Activated T-cell treated with anti-CD3 and anti-CD28 coated beads, Interleukin-2, amount 50 U/mL, for 4 hours (primary cell): ENCODE measurements around the gene VCL. TPM values are rescaled to one million over a fixed set of nuclear protein-coding genes. Genes with fewer than 3 reads are reported as not detected.
A peak's percentile ranks its signal among the peaks of the same experiment; 100 is the strongest.

ENCODE experiments used
- ATAC-seq, 2 donors: fragments of 200-7000 bp; cut with Tn5 transposase; one replicate each; pipeline ENCODE4 v1.10.0; 2021
- DNase-seq: peaks from one replicate; pipeline ENCODE4 v3.0.0-alpha.2; 2020
- H3K27me3 Mint-ChIP-seq: one replicate; pipeline ENCODE4 v1.8.0; 2021; ENCODE audit warnings: low read depth, mixed read lengths
- H3K36me3 Mint-ChIP-seq: one replicate; pipeline ENCODE4 v1.8.0; 2022; ENCODE audit warnings: mixed read lengths; ENCODE audit not compliant: insufficient read depth
- H3K4me1 Mint-ChIP-seq: one replicate; pipeline ENCODE4 v1.8.0; 2021; ENCODE audit warnings: low read depth, mixed read lengths
- H3K4me3 Mint-ChIP-seq: one replicate; pipeline ENCODE4 v1.8.0; 2021; ENCODE audit warnings: mild to moderate bottlenecking, moderate library complexity, mixed read lengths
- H3K9me3 Mint-ChIP-seq: one replicate; pipeline ENCODE4 v1.8.0; 2021; ENCODE audit warnings: mixed read lengths
- total RNA-seq, 3 donors: library from RNA; stranded (reverse); gene quantifications; one replicate each; pipeline ENCODE4 v1.2.1, GENCODE V29; 2021

Gene VCL
- total RNA-seq, 3 donors from 2014 or later, result 12.4 to 16.3 (median 14.7) TPM

- peaks cover 41% of the 10 kb centered on the region for H3K4me1 Mint-ChIP-seq
- H3K4me3 Mint-ChIP-seq, result no peak overlapping the region
- H3K9me3 Mint-ChIP-seq, result no peaks in the 10 kb centered on the region
- H3K27me3 Mint-ChIP-seq, result no peaks in the 10 kb centered on the region
- H3K36me3 Mint-ChIP-seq, result peaks cover 9% of the 10 kb centered on the region
- ATAC-seq, result no peak
- no peak for DNase-seq
These were observed 154.2 kb downstream of the VCL start for GRCh38 chr10:74151879-74152722.

DNA sequence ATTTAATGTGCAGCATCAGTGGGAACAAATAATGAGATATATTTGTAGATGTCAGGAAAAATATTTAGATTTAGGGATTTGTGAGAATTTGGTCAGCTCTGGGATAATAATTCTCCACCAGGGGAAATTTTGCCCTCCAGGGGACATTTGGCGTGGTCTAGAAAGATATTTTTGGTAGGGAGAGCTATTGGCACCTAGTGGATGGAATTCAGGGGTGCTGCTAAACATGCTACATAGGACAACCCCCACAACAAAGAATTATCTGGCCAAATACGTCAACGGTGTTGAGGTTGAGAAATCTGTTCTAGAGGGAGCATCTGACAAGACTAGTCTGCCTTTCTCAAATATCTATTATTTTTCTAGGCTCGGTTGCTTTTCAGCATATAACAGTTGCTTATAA is 155.2 kb downstream of the VCL start:
- H3K4me3 Mint-ChIP-seq, result peak overlapping the region; percentile 8
- no peaks in the 10 kb centered on the region for H3K27me3 Mint-ChIP-seq
- H3K9me3 Mint-ChIP-seq, result no peaks in the 10 kb centered on the region
- no peak for DNase-seq
- peaks cover 5% of the 10 kb centered on the region for H3K36me3 Mint-ChIP-seq
- H3K4me1 Mint-ChIP-seq, result peaks cover 35% of the 10 kb centered on the region
- no peak for ATAC-seq

DNA sequence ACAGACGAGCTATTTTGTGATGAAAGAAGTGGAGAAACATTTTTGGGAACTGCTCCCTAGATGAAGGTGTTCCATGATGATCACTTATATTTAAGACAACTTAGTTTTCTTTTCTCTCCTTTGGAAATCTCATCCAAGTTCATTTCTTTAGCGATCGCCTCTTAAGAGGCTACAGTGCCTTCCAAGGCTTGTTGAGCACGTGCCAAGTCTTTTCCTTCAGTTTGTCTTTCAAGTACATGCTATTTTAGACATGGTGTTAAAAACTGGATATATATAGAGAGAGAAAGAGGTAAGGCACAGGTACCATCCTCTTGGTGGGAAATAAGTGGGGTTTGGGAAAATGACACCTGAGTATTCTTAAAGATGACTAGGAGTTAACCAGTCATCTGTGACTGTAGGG is 155.8 kb downstream of the VCL start:
- no peaks in the 10 kb centered on the region for H3K9me3 Mint-ChIP-seq
- H3K36me3 Mint-ChIP-seq, result peaks cover 5% of the 10 kb centered on the region
- no peak overlapping the region for H3K4me3 Mint-ChIP-seq

DNA sequence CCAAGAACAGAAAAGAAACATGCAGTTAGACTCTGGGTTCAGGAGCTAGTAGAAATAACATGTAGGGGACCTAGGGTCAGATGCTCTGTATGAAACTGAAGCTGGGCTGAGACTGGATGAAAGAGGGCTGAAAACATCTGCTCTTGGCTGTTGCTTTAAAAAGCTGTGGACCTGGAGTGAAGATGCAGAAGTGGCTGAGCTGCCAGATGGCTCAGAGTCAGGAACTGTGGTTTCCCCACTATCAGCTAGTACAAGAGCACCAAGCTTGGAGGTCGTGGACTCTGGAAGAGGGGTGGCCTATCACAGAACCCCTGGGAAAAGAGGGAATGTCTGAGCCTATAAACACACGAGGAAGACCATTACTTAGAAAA is 159.0 kb downstream of the VCL start:
- Mint-ChIP-seq H3K4me3 (no peak overlapping the region), H3K27me3 (no peaks in the 10 kb centered on the region), H3K9me3 (no peaks in the 10 kb centered on the region), H3K36me3 (peaks cover 9% of the 10 kb centered on the region), H3K4me1 (peaks cover 28% of the 10 kb centered on the region)
- ATAC-seq, result no peak
- DNase-seq, result no peak

More for the DNA sequence above, 155.8 kb downstream of the VCL start:
- Mint-ChIP-seq H3K27me3 (no peaks in the 10 kb centered on the region), H3K4me1 (peaks cover 29% of the 10 kb centered on the region)
- ATAC-seq (no peak), DNase-seq (no peak)

DNA sequence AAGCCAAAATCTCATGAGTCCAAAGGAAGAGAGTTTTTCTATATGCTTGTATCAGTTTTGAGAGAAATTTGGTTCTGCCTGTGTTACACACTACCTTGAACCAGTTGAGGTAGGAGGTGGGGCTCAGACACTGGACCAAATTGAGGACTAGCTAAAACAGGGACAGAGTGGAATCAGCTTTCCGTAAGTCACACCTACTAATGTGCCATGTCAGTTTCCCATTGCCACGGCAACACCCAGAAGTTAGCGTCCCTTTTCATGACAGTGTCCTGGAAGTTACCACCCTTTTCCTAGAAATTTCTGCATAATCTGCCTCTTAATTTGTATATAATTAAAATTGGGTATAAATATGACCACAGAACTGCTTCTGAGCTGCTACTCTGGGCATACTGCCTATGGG is 162.1 kb downstream of the VCL start:
- Mint-ChIP-seq H3K27me3 (no peaks in the 10 kb centered on the region), H3K9me3 (no peaks in the 10 kb centered on the region), H3K4me1 (peaks cover 17% of the 10 kb centered on the region), H3K4me3 (no peak overlapping the region), H3K36me3 (peaks cover 7% of the 10 kb centered on the region)
- ATAC-seq (no peak), DNase-seq (no peak)

- ATAC-seq (no peak), DNase-seq (no peak)
- Mint-ChIP-seq H3K27me3 (no peaks in the 10 kb centered on the region), H3K36me3 (peaks cover 7% of the 10 kb centered on the region), H3K4me3 (no peak overlapping the region), H3K9me3 (no peaks in the 10 kb centered on the region), H3K4me1 (peaks cover 15% of the 10 kb centered on the region)
These were observed 165.6 kb downstream of the VCL start for GRCh38 chr10:74163319-74164068.

DNA sequence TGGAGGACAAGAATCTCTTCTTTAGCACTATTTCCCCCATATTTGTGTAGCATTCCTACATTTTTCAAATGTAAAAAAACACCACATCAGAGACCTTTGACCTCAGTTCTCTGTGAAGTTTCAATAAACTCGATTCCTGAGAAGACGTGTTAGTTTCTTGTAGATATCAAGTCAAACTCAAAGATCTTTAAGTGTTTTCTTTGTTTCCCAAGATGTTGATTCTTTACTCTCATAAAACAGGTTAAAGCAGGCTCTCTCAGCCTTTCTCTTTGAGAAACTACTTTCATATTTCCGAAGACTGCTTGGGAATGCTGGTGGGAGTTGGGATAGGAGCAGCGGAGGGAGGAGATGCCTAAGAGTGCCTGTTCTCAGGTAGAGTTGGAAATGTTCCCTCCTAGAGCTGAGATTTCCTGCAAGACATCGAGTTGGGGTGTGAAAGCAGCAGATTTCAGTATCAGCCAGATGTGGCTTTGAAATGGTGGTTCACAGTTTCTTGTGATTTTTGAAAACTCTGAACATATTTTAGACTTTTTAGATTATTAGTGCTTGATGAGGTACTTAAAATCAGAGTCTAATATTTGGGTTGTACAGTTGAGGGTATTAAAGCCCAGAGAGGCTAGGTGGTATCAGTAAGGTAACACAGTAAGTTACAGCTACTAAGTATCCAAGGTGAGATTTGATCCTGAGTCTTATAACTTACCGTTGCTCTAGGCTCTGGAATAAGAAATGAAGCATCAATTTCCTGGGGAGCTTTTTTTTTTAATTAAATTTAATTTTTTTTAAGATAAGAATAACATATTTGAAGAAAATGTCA is 167.0 kb downstream of the VCL start:
- peaks cover 18% of the 10 kb centered on the region for H3K4me1 Mint-ChIP-seq
- no peak overlapping the region for H3K4me3 Mint-ChIP-seq
- no peak for ATAC-seq

DNA sequence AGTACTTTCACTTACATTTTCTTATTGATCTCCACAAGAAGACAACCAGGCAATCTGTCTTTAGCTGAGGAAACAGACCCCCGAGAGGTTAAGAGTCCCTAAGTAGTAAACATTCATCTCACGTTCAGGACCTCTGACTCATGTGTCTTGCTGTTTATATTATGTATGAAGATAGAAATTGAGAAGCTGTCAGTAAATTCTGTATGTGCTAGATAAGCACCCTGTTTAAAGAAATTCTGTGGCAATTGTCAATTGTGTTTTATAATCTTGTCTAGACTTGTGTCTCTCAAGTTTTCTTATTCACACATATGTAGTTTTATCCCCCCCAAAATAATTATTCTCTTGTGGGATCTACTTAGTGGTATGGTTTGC is 167.6 kb downstream of the VCL start:
- ATAC-seq (no peak), DNase-seq (no peak)
- Mint-ChIP-seq H3K4me1 (peaks cover 18% of the 10 kb centered on the region), H3K4me3 (no peak overlapping the region), H3K27me3 (no peaks in the 10 kb centered on the region), H3K36me3 (peaks cover 5% of the 10 kb centered on the region), H3K9me3 (no peaks in the 10 kb centered on the region)

More for the DNA sequence above, 167.0 kb downstream of the VCL start:
- no peaks in the 10 kb centered on the region for H3K27me3 Mint-ChIP-seq
- no peaks in the 10 kb centered on the region for H3K9me3 Mint-ChIP-seq
- no peak for DNase-seq
- H3K36me3 Mint-ChIP-seq, result peaks cover 5% of the 10 kb centered on the region

DNA sequence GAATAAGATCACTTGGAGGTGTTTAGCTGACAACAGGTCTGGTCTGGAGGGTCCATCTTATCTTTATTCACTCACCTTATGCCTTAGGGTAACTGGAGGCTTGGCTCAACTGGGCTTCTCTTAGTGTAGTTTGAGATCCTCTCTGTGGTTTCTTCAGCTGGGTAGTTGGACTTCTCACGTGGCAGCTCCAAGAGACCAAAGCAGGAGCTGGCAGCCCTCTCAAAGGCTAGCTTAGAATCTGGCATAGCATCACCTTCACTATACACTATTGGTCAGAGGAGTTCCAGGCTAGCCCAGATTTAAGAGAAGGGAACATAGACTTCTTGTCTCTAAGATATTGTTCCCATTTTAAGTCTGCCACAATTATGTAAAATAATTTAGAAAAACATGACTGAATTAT is 169.5 kb downstream of the VCL start:
- no peak for DNase-seq
- ATAC-seq, result no peak
- no peaks in the 10 kb centered on the region for H3K9me3 Mint-ChIP-seq
- peaks cover 18% of the 10 kb centered on the region for H3K4me1 Mint-ChIP-seq
- H3K36me3 Mint-ChIP-seq, result no peaks in the 10 kb centered on the region
- H3K27me3 Mint-ChIP-seq, result no peaks in the 10 kb centered on the region
- no peak overlapping the region for H3K4me3 Mint-ChIP-seq

Other genes starting within 250 kb of the VCL start
- 10 to 100 TPM; 34.7 to 35.9 (median 35.9) TPM for gene CHCHD1, start 216.1 kb upstream of the VCL start, total RNA-seq
- gene ZSWIM8, start 212.5 kb upstream of the VCL start, total RNA-seq, result 10 to 100 TPM; 31.3 to 41.2 (median 40.5) TPM
- gene NDST2, start 186.5 kb upstream of the VCL start, total RNA-seq, result 10 to 100 TPM; 51.1 to 67.1 (median 58.7) TPM
- gene CAMK2G, start 123.6 kb upstream of the VCL start, total RNA-seq, result 10 to 100 TPM; 14.5 to 20.7 (median 16.6) TPM
- 1 to 10 TPM in 1 of 3 donors, under 1 TPM in 2; 0.82 to 1.1 (median 0.84) TPM for gene PLAU, start 87.0 kb upstream of the VCL start, total RNA-seq
- gene AP3M1, start 152.7 kb downstream of the VCL start, total RNA-seq, result 10 to 100 TPM; 49.8 to 56.7 (median 52.5) TPM
- 10 to 100 TPM; 49.7 to 56.8 (median 56.2) TPM for gene ADK, start 153.1 kb downstream of the VCL start, total RNA-seq